Measurements from ENCODE around the gene AQP7.

The AQP7 gene

DNA sequence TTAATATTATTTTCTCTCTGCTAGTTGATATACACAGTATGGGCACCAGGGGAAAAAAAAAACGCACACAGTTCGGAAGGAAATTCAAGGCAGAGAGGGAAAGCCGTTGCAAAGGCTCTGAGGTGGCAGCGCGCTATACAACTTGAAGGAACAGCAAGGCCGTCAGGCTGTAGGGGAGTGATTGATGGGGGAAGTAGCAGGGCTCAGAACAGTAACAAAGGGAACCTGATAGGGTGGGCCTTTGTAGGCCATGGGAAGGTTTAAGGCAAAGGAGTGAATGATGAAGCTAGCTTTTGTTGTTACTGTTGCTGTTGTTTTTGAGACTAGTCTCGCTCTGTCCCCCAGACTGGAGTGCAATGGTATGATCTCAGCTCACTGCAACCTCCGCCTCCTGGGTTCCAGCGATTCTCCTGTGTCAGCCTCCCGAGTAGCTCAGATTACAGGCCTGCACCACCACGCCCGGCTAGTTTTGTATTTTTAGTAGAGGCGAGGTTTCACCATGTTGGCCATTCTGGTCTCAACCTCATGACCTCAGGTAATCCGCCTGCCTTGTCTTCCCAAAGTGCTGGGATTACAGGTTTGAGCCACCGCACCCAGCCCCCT lies 27.0 kb downstream of the AQP7 start:
- Histone ChIP-seq H3K27me3 (ENCODE audit: low read length) (no peaks in the 10 kb centered on the region), H3K36me3 (ENCODE audit: low read length) (peaks cover 3% of the 10 kb centered on the region; the same call in 1 of the 2 replicates), H3K4me3 (ENCODE audit: insufficient read depth, low read length, poor library complexity, severe bottlenecking) (no peak overlapping the region), H3K4me2 (ENCODE audit: low read depth, low read length, poor library complexity, severe bottlenecking) (no peak overlapping the region), H3K9me2 (replicated peaks; ENCODE audit: insufficient read depth, low read length) (no peaks in the 10 kb centered on the region), H3K27ac (ENCODE audit: low read depth, low read length) (no peak overlapping the region), H3K79me2 (ENCODE audit: insufficient read depth, low read length) (no peaks in the 10 kb centered on the region), H3F3A (ENCODE audit: insufficient read depth) (no peaks in the 10 kb centered on the region), H3K9me3 (ENCODE audit: insufficient read depth, low read length) (no peaks in the 10 kb centered on the region), H3K9ac (ENCODE audit: low read length) (no peak overlapping the region), H4K20me1 (ENCODE audit: low read depth, low read length) (no peaks in the 10 kb centered on the region), H2AFZ (ENCODE audit: low read depth, low read length, severe bottlenecking) (no peak overlapping the region)
- TF ChIP-seq, protein P1, sequence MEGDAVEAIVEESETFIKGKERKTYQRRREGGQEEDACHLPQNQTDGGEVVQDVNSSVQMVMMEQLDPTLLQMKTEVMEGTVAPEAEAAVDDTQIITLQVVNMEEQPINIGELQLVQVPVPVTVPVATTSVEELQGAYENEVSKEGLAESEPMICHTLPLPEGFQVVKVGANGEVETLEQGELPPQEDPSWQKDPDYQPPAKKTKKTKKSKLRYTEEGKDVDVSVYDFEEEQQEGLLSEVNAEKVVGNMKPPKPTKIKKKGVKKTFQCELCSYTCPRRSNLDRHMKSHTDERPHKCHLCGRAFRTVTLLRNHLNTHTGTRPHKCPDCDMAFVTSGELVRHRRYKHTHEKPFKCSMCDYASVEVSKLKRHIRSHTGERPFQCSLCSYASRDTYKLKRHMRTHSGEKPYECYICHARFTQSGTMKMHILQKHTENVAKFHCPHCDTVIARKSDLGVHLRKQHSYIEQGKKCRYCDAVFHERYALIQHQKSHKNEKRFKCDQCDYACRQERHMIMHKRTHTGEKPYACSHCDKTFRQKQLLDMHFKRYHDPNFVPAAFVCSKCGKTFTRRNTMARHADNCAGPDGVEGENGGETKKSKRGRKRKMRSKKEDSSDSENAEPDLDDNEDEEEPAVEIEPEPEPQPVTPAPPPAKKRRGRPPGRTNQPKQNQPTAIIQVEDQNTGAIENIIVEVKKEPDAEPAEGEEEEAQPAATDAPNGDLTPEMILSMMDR (IDR thresholded peaks at IDR 0.05; ENCODE audit: insufficient read depth, low read length, poor library complexity, severe bottlenecking) = no peak

DNA sequence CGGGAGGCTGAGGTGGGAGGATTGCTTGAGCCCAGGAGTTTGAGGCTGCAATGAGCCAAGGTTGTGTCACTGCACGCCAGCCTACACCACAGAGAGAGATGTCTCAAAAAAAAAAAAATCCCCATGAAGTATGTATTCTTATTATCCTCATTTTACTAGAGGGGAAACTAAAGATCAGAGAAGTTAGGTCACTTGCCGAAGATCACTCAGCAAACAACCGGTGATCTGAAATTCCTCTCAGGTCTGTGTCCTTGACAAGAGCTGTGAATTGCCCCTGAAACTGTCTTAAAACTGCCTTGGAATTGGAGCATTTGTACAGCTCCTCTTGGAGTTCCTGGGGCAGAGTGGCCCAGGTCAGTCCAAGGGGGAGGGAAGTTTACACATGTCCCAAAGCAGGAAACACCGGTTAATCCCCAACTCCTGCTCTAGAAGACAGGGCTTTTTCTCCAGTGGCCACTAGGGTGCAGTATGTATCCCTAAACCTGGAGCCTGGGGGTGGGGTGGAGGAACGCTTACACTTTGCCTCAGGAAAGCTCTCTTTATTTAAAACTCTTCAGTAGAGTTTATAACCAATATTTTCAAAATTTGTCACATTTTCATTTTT lies 27.6 kb downstream of the AQP7 start:
- H3K79me2 ChIP-seq (ENCODE audit: insufficient read depth, low read length) = no peaks in the 10 kb centered on the region
- no peak for TF ChIP-seq EZH2phosphoT487 (conservative IDR thresholded peaks at IDR 0.05; ENCODE audit: low read length)
- TF ChIP-seq, protein P1 (IDR thresholded peaks at IDR 0.05; ENCODE audit: insufficient read depth, low read length, poor library complexity, severe bottlenecking) = peak; percentile 96
- H3F3A ChIP-seq (ENCODE audit: insufficient read depth) = no peaks in the 10 kb centered on the region
- H4K20me1 ChIP-seq (ENCODE audit: low read depth, low read length) = no peaks in the 10 kb centered on the region
- no peaks in the 10 kb centered on the region for H3K9me2 ChIP-seq (replicated peaks; ENCODE audit: insufficient read depth, low read length)
- no peak overlapping the region for H3K4me2 ChIP-seq (ENCODE audit: low read depth, low read length, poor library complexity, severe bottlenecking)
- no peak overlapping the region for H3K9ac ChIP-seq (ENCODE audit: low read length)
- no peaks in the 10 kb centered on the region for H3K27me3 ChIP-seq (ENCODE audit: low read length)
- no peaks in the 10 kb centered on the region for H3K9me3 ChIP-seq (ENCODE audit: insufficient read depth, low read length)
- no peak overlapping the region for H3K27ac ChIP-seq (ENCODE audit: low read depth, low read length)
- H2AFZ ChIP-seq (ENCODE audit: low read depth, low read length, severe bottlenecking) = no peak overlapping the region
- no peak overlapping the region for H3K4me3 ChIP-seq (ENCODE audit: insufficient read depth, low read length, poor library complexity, severe bottlenecking)
- H3K36me3 ChIP-seq (ENCODE audit: low read length) = peaks cover 9% of the 10 kb centered on the region

DNA sequence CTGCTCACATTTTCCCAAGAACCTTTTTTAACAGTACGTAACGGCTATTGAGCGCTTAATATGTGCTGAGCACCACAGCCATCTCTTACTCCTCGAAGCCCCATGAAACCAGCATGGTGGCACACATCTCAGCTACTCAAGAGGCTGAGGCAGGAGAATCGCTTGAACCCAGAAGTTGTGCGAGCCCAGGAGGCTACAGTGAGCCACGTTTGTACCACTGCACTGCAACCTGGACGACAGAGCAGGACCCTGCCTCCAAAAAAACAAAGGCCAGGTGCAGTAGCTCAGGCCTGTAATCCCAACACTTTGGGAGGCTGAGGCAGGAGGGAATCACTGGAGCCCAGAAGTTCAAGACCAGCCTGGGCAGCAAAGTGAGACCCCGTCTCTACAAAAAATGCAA lies 28.2 kb downstream of the AQP7 start:
- no peaks in the 10 kb centered on the region for H3F3A ChIP-seq (ENCODE audit: insufficient read depth)
- no peaks in the 10 kb centered on the region for H3K9me2 ChIP-seq (replicated peaks; ENCODE audit: insufficient read depth, low read length)
- H3K9ac ChIP-seq (ENCODE audit: low read length) = no peak overlapping the region
- H3K27me3 ChIP-seq (ENCODE audit: low read length) = no peaks in the 10 kb centered on the region
- H3K79me2 ChIP-seq (ENCODE audit: insufficient read depth, low read length) = no peaks in the 10 kb centered on the region
- no peaks in the 10 kb centered on the region for H3K9me3 ChIP-seq (ENCODE audit: insufficient read depth, low read length)
- H3K4me2 ChIP-seq (ENCODE audit: low read depth, low read length, poor library complexity, severe bottlenecking) = no peak overlapping the region
- no peak overlapping the region for H2AFZ ChIP-seq (ENCODE audit: low read depth, low read length, severe bottlenecking)
- no peaks in the 10 kb centered on the region for H4K20me1 ChIP-seq (ENCODE audit: low read depth, low read length)
- H3K36me3 ChIP-seq (ENCODE audit: low read length) = peaks cover 14% of the 10 kb centered on the region
- H3K4me3 ChIP-seq (ENCODE audit: insufficient read depth, low read length, poor library complexity, severe bottlenecking) = no peak overlapping the region
- no peak for TF ChIP-seq EZH2phosphoT487 (conservative IDR thresholded peaks at IDR 0.05; ENCODE audit: low read length)
- TF ChIP-seq, protein P1 (IDR thresholded peaks at IDR 0.05; ENCODE audit: insufficient read depth, low read length, poor library complexity, severe bottlenecking) = no peak
- no peak overlapping the region for H3K27ac ChIP-seq (ENCODE audit: low read depth, low read length)

Data from SU-DHL-6 (cell line).